Lower lobe of right lung (tissue), 2 donors: ENCODE data around the gene GPSM3. TPM values are rescaled to one million over a fixed set of nuclear protein-coding genes. Genes with fewer than 3 reads are reported as not detected.
A peak's percentile ranks its signal among the peaks of the same experiment; 100 is the strongest.

Experiments used
- ATAC-seq, 2 donors: fragments of 200-7000 bp; cut with Tn5 transposase; one replicate each; pipeline ENCODE4 v1.9.1; 2020 to 2022; ENCODE audit warnings: mild to moderate bottlenecking in 2 of 2, moderate library complexity in 2 of 2
- DNase-seq: peaks from one replicate; pipeline ENCODE4 v3.0.0-alpha.2; 2020
- H3K27ac ChIP-seq: fragments of 200-600 bp; one replicate; pipeline ENCODE4 v1.8.0; 2022
- H3K27me3 ChIP-seq: fragments of 200-600 bp; one replicate; pipeline ENCODE4 v1.8.0; 2022; ENCODE audit warnings: low read depth
- H3K36me3 ChIP-seq: fragments of 200-600 bp; one replicate; pipeline ENCODE4 v1.8.0; 2022; ENCODE audit warnings: mild to moderate bottlenecking
- H3K4me1 ChIP-seq: fragments of 200-600 bp; one replicate; pipeline ENCODE4 v1.8.0; 2022
- H3K4me3 ChIP-seq: fragments of 200-600 bp; one replicate; pipeline ENCODE4 v1.8.0; 2022; ENCODE audit warnings: mild to moderate bottlenecking
- H3K9me3 ChIP-seq: fragments of 200-600 bp; one replicate; pipeline ENCODE4 v1.8.0; 2022
- intact Hi-C: fragments of 100-400 bp; cut with DNase I; formaldehyde crosslinking; loops from one replicate; pipeline ENCODE4 v1.11.0; 2022
- total RNA-seq: library from RNA; stranded (reverse); fragmentation: NEBNext Ultra II Directional; extraction: Animal tissue kit (Norgen Biotek cat#: 25700); gene quantifications from one replicate; pipeline ENCODE4 v1.2.1, GENCODE V29; 2021
- TF ChIP-seq, protein P1 (sequence below): fragments of 200-600 bp; IDR thresholded peaks from one replicate; pipeline ENCODE4 v1.8.0; 2022; ENCODE audit warnings: antibody characterized with exemption, mild to moderate bottlenecking
- donor health status: DM: no; HTN: yes; CAD: no; lungs with severe emphysema.

Gene GPSM3
- total RNA-seq, 1 donor from 2014 or later, result 76.2 TPM

DNA sequence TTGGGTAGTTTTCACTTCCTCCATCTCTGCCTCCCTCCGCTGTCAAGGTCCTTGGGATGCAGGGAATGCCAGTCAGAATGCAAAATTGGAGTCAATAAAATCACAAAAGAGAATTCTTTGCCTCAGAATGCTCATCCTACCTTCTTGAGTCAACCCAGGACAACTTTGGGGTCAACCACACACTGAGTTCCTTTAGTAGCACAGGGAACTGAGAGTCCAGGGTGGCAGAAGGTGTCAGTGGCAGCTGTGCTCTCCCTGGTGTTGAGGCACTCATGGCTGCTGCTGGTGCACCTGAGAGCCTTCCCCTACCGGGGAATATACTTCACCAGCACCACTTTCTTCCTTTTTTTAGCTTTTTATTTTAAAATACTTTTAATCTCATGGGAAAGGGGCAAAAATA lies 32.3 kb upstream of the GPSM3 start:
- intact Hi-C loops, result no loop called here
- Histone ChIP-seq H3K27ac (peak overlapping the region; percentile 68), H3K4me3 (no peak overlapping the region), H3K4me1 (peaks cover 3% of the 10 kb centered on the region), H3K27me3 (no peaks in the 10 kb centered on the region), H3K9me3 (no peaks in the 10 kb centered on the region), H3K36me3 (peaks cover 6% of the 10 kb centered on the region)
- ATAC-seq, result no peak
- TF ChIP-seq, protein P1, sequence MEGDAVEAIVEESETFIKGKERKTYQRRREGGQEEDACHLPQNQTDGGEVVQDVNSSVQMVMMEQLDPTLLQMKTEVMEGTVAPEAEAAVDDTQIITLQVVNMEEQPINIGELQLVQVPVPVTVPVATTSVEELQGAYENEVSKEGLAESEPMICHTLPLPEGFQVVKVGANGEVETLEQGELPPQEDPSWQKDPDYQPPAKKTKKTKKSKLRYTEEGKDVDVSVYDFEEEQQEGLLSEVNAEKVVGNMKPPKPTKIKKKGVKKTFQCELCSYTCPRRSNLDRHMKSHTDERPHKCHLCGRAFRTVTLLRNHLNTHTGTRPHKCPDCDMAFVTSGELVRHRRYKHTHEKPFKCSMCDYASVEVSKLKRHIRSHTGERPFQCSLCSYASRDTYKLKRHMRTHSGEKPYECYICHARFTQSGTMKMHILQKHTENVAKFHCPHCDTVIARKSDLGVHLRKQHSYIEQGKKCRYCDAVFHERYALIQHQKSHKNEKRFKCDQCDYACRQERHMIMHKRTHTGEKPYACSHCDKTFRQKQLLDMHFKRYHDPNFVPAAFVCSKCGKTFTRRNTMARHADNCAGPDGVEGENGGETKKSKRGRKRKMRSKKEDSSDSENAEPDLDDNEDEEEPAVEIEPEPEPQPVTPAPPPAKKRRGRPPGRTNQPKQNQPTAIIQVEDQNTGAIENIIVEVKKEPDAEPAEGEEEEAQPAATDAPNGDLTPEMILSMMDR, result no peak
- DNase-seq, result no peak

DNA sequence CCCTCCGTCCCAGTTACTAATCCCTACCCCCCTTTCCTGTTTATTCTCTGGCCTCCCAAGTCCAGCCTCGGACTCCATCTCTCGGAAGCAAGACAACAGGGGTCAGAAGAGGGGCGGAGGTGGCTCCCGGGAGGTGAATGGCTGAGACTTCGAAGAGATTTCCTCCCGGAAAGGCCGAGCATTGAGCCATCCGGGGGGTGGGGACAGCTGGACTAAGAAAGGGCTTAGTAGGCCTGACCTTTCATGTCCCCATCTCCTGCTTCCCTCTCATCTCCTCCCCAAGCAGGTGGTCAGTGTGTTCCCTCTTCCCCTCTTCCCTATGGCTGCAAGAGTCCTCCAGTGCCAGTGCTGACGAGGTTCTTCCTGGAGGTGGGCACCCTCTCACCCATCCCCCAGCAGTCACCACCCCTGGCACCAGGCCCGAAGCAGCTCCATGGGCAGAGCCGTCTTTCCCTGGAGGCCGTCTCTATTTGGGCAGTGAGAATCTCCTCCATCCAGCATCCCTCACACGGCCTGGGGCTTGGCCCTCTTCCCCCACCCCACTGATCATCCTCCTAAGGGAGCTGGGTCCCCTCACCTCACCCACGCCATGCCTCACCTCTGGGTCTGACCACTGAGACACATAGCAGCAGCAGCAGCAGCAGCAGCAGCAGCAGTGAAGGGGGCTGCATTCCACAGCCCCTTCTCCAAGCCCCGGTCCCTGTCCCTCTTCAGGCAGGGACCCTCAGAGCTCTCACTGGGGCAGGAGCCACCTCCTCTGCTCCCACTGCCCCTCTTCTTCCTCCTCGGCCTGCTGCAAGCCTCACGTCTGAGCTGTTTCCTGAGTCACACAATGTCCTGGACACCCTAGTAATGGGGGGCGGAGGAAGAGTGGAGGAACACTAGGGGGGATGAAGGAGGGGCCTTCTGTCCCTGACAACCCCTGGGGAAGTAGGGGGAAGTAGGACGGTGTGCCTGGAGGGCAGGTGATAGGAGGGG lies 31.1 kb upstream of the GPSM3 start, which contains the start of gene NOTCH4:
NOTCH4 (minus strand) TSS at position 810 of the 978 bp plus-strand sequence; CDS start at position 671, 139 bp downstream.
- Histone ChIP-seq H3K4me1 (peaks cover 3% of the 10 kb centered on the region), H3K27me3 (no peaks in the 10 kb centered on the region), H3K9me3 (no peaks in the 10 kb centered on the region), H3K36me3 (peaks cover 10% of the 10 kb centered on the region), H3K4me3 (peak within 1 kb of the TSS; percentile 49), H3K27ac (peak within 1 kb of the TSS; percentile 68)
- ATAC-seq (peak; percentile 25 to 62), DNase-seq (no peak)
- TF ChIP-seq, protein P1, result no peak
- intact Hi-C loops, result no loop called here

- TF ChIP-seq, protein P1, result no peak
- no peaks in the 10 kb centered on the region for H3K9me3 ChIP-seq
- no peaks in the 10 kb centered on the region for H3K27me3 ChIP-seq
- ATAC-seq, result peak in 1 of 2 donors; percentile 9
- H3K4me1 ChIP-seq, result peaks cover 3% of the 10 kb centered on the region
- peaks cover 13% of the 10 kb centered on the region for H3K36me3 ChIP-seq
- peak overlapping the region; percentile 68 for H3K27ac ChIP-seq
- peak overlapping the region; percentile 49 for H3K4me3 ChIP-seq
- intact Hi-C loops, result no loop called here
- DNase-seq, result no peak
Observed at GRCh38 chr6:32222333-32223230, 30.1 kb upstream of the GPSM3 start.

DNA sequence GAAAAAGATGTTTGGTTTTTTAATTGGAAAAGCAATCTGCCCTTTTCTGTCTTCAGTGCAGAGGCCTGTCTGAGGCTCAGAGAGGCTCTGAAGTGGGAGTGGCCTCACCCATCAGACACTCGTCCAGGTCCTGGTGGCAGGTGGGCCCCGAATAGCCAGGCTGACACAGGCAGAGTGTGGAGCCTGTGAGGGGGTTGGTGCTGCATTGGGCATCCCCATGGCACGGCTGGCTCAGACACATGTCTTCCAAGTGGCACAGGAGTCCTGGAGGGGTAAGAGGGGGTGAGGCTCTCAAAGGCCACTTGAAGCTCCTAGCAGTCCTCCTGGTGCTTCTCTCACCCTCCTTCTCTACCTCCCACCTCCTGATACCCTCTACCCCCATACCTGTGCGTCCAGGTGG lies 27.6 kb upstream of the GPSM3 start:
- no peak overlapping the region for H3K27ac ChIP-seq
- peaks cover 19% of the 10 kb centered on the region for H3K36me3 ChIP-seq
- H3K27me3 ChIP-seq, result no peaks in the 10 kb centered on the region
- no peak for DNase-seq
- no peak for ATAC-seq
- TF ChIP-seq, protein P1, result no peak
- H3K4me3 ChIP-seq, result no peak overlapping the region
- H3K4me1 ChIP-seq, result peaks cover 3% of the 10 kb centered on the region
- H3K9me3 ChIP-seq, result no peaks in the 10 kb centered on the region
- intact Hi-C loops, result no loop called here

- TF ChIP-seq, protein P1, result no peak
- no peak overlapping the region for H3K27ac ChIP-seq
- H3K27me3 ChIP-seq, result no peaks in the 10 kb centered on the region
- H3K9me3 ChIP-seq, result no peaks in the 10 kb centered on the region
- no peak for ATAC-seq
- H3K4me3 ChIP-seq, result no peak overlapping the region
- intact Hi-C loops, result no loop called here
- peaks cover 19% of the 10 kb centered on the region for H3K36me3 ChIP-seq
- no peak for DNase-seq
- H3K4me1 ChIP-seq, result peaks cover 3% of the 10 kb centered on the region
Observed at GRCh38 chr6:32218167-32218566, 25.7 kb upstream of the GPSM3 start.
